HepG2 (cell line): Measurements from ENCODE around the gene PPP1R7. TPM values are rescaled to one million over a fixed set of nuclear protein-coding genes. Genes with fewer than 3 reads are reported as not detected.

Experiments
- BCLAF1 ChIP-seq: fragments of 450-650 bp; IDR thresholded peaks from 2 replicates; pipeline ENCODE4 v1.6.1; 2017; ENCODE audit warnings: mild to moderate bottlenecking
- FIP1L1 ChIP-seq: fragments of 200-400 bp; formaldehyde crosslinking; IDR thresholded peaks from 2 replicates; pipeline ENCODE4 v1.6.1; 2018; ENCODE audit warnings: low read depth, mild to moderate bottlenecking, low read length, moderate library complexity, borderline replicate concordance; ENCODE audit not compliant: insufficient read depth
- FOXC1 ChIP-seq: sonication (generic); formaldehyde crosslinking; IDR thresholded peaks from 2 replicates; pipeline ENCODE4 v1.8.0; 2022; ENCODE audit warnings: mild to moderate bottlenecking, missing genetic modification reagents, borderline replicate concordance
- KDM3A ChIP-seq: IDR thresholded peaks from 2 replicates; pipeline ENCODE4 v1.6.1; 2018; ENCODE audit warnings: low read depth, missing compliant biosample characterization
- MBD4 ChIP-seq: IDR thresholded peaks from 2 replicates; pipeline ENCODE4 v1.6.1; 2012; ENCODE audit warnings: low read length, inconsistent platforms, borderline replicate concordance
- MZF1 ChIP-seq: sonication (generic); formaldehyde crosslinking; IDR thresholded peaks from 2 replicates; pipeline ENCODE4 v1.8.1; 2023; ENCODE audit warnings: mild to moderate bottlenecking, missing genetic modification reagents, borderline replicate concordance
- RBM22 ChIP-seq: fragments of 200-400 bp; formaldehyde crosslinking; optimal IDR thresholded peaks from 2 replicates; pipeline ENCODE3; 2017; ENCODE audit warnings: mild to moderate bottlenecking, low read length, moderate library complexity
- SPEN ChIP-seq: sonication (generic); formaldehyde crosslinking; IDR thresholded peaks from 2 replicates; pipeline ENCODE4 v1.5.1; 2020; ENCODE audit warnings: low read depth, mild to moderate bottlenecking, missing genetic modification reagents
- ZBTB33 ChIP-seq: sonication (generic); formaldehyde crosslinking; IDR thresholded peaks from 2 replicates; pipeline ENCODE4 v1.4.0; 2020; ENCODE audit warnings: missing genetic modification reagents
- ZBTB40 ChIP-seq, 2 experiments: fragments of 450-650 bp in 1 of 2; sonication (generic) in 1 of 2; formaldehyde crosslinking in 1 of 2; IDR thresholded peaks; 2 replicates each; pipeline versions ENCODE4 v1.6.1 to v1.8.0; 2016 to 2022; ENCODE audit warnings: antibody characterized with exemption in 1 of 2, mild to moderate bottlenecking in 1 of 2, missing genetic modification reagents in 1 of 2
- ZNF619 ChIP-seq: sonication (generic); formaldehyde crosslinking; IDR thresholded peaks from 2 replicates; pipeline ENCODE4 v1.4.0; 2020; ENCODE audit warnings: mild to moderate bottlenecking, missing genetic modification reagents
- polyA plus RNA-seq, 8 experiments: library from polyadenylated mRNA; depleted of rRNA in 3 of 8; stranded (reverse) in 7 of 8; unstranded in 1 of 8; fragments of >200 nt; fragmentation: Illumina TruSeq in 4 of 8; extraction: Trizol in 4 of 8; gene quantifications; 2 replicates each; pipeline versions ENCODE4 v1.2.1 to v1.2.3, GENCODE V29; 2011 to 2016; ENCODE audit warnings: low read depth in 4 of 8, missing spikeins in 1 of 8, mixed read lengths in 1 of 8; ENCODE audit not compliant: insufficient read depth in 1 of 8
- total RNA-seq, 5 experiments: library from RNA; depleted of rRNA; stranded (reverse); fragments of >200 nt; fragmentation: Illumina TruSeq; extraction: Trizol; gene quantifications; 2 replicates each; pipeline ENCODE4 v1.2.3, GENCODE V29; 2016; ENCODE audit warnings: low read depth in 1 of 5

The PPP1R7 gene
- total and polyA plus RNA-seq, 2 of the 13 experiments (the other 11 are each of a cell fraction or from before 2014, with no cell fraction given) = 33.3 to 67.9 TPM

DNA sequence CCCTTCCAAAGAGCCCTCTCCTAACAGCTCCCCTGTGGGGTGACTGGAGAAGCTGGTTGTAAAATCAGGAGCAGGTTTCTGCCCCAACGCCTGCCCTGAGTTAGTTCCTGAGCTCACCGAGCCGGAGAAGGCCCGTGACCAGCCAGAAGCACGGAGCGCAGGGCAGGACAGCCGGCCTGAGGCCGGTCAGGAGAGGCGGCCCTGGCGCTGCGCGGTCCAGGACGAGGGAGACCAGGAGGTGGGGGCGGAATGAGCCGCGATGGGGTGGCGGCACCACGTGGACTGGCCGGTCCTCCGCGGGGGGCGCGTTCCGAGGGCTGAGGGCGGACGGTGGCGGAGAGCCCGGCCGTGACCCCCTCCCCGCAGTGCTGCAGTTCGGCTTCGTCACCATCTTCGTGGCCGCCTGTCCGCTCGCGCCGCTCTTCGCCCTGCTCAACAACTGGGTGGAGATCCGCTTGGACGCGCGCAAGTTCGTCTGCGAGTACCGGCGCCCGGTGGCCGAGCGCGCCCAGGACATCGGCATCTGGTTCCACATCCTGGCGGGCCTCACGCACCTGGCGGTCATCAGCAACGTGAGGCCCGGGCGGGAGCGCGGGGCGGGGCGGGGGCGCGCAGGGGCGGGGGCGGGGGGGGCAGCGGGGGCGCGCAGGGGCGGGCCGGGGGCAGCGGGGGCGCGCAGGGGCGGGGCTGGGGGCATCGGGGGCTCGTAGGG lies 67.2 kb downstream of the PPP1R7 start (continued):
- TF ChIP-seq ZBTB40 (IDR thresholded peaks at IDR 0.05) (no peak), ZBTB40 (CRISPR knock-in tag; IDR thresholded peaks at IDR 0.05) (peak; percentile 58), FIP1L1 (no peak), KDM3A (CRISPR knock-in tag) (peak; percentile 48; the same call in 1 of the 2 replicates), ZNF619 (CRISPR knock-in tag) (no peak), ZBTB33 (no peak), MBD4 (no peak), FOXC1 (peak; percentile 90), RBM22 (no peak), BCLAF1 (no peak), SPEN (CRISPR knock-in tag) (peak; percentile 80; the same call in 1 of the 2 replicates), MZF1 (CRISPR knock-in tag) (0 out of 2 replicates have a peak, but pooled peaks have one; percentile 40)
